KMS-11 (cell line): ENCODE measurements around the gene CRHR2.

Experiments
- H2AFZ ChIP-seq: fragments of 200-600 bp; sonication (generic); 2 replicates; pipeline ENCODE4 v1.6.1; 2016; ENCODE audit warnings: antibody characterized with exemption, mixed run types, low read depth
- H3K27ac ChIP-seq: fragments of 200-600 bp; sonication (generic); 2 replicates; pipeline ENCODE4 v1.6.1; 2016; ENCODE audit warnings: mild to moderate bottlenecking, mixed run types
- H3K27me3 ChIP-seq: fragments of 200-600 bp; sonication (generic); 2 replicates; pipeline ENCODE4 v1.6.1; 2017; ENCODE audit warnings: mild to moderate bottlenecking, low read depth, mixed run types, moderate library complexity; ENCODE audit not compliant: insufficient read depth
- H3K36me3 ChIP-seq: fragments of 200-600 bp; sonication (generic); 2 replicates; pipeline ENCODE4 v1.6.1; 2017; ENCODE audit warnings: mild to moderate bottlenecking, mixed run types; ENCODE audit not compliant: insufficient read depth
- H3K4me1 ChIP-seq: fragments of 200-600 bp; sonication (generic); 2 replicates; pipeline ENCODE4 v1.6.1; 2016; ENCODE audit warnings: mild to moderate bottlenecking, low read depth, mixed run types; ENCODE audit not compliant: poor library complexity, severe bottlenecking
- H3K4me2 ChIP-seq: fragments of 200-600 bp; sonication (generic); 2 replicates; pipeline ENCODE4 v1.7.0; 2016; ENCODE audit warnings: mild to moderate bottlenecking, mixed run types
- H3K4me3 ChIP-seq: fragments of 200-600 bp; sonication (generic); IDR thresholded peaks from 2 replicates; pipeline ENCODE4 v1.6.1; 2017; ENCODE audit warnings: low read depth, low read length, mixed read lengths; ENCODE audit not compliant: insufficient read depth
- H3K79me2 ChIP-seq: fragments of 200-600 bp; sonication (generic); 2 replicates; pipeline ENCODE4 v1.6.1; 2016; ENCODE audit warnings: low read depth, mixed run types; ENCODE audit not compliant: insufficient read depth
- H3K9ac ChIP-seq: fragments of 200-600 bp; sonication (generic); 2 replicates; pipeline ENCODE4 v1.6.1; 2016; ENCODE audit warnings: mild to moderate bottlenecking, mixed run types
- H4K20me1 ChIP-seq: fragments of 200-600 bp; sonication (generic); 2 replicates; pipeline ENCODE4 v1.6.1; 2016; ENCODE audit warnings: mild to moderate bottlenecking, mixed run types; ENCODE audit not compliant: insufficient read depth
- CTCF ChIP-seq: fragments of 200-600 bp; sonication (generic); conservative IDR thresholded peaks from 2 replicates; pipeline ENCODE4 v1.6.1; 2017; ENCODE audit warnings: low read depth, mild to moderate bottlenecking, antibody characterized with exemption, low read length, moderate library complexity, mixed read lengths

CRHR2 gene

DNA sequence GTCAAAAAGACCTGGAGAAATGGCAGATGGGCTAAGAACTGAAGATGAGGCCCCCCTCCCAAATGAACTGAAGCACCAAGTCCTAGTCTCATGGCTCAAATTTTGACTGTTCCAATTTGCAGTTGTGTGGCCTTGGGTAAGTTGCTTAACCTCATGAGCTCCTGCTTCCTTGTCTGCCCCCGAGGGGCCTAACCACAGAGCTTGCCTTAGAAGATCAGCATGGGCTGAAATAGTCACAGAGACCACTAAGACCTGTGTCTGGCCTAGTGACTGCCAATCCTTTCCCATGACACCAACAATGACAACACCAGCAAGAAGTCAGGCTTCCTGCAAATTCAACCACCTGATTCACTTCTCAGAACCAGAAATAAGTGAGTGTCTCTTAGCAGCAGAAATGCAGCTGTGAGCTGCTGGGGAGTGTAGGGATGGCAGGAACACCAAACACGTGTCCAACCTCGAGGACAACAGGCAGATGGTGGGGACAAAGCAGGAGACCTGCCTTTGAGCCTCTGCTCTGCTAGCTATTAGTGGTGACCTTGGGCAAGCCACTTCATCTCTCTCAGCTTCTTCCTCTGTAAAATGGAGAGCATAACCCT lies 23.7 kb downstream of the CRHR2 start:
- H3K79me2 ChIP-seq, result no peaks in the 10 kb centered on the region
- H4K20me1 ChIP-seq, result no peaks in the 10 kb centered on the region
- H3K36me3 ChIP-seq, result no peaks in the 10 kb centered on the region
- H3K4me3 ChIP-seq, result no peak overlapping the region
- no peak overlapping the region for H3K9ac ChIP-seq
- no peaks in the 10 kb centered on the region; the same call in 1 of the 2 replicates for H3K27me3 ChIP-seq
- no peaks in the 10 kb centered on the region for H3K4me1 ChIP-seq
- no peak overlapping the region for H3K4me2 ChIP-seq
- H3K27ac ChIP-seq, result no peak overlapping the region
- no peak for TF ChIP-seq CTCF
- H2AFZ ChIP-seq, result no peak overlapping the region

GRCh38 chr7:30657131-30657530 lies 25.1 kb downstream of the CRHR2 start:
- Histone ChIP-seq H2AFZ (no peak overlapping the region), H3K4me1 (no peaks in the 10 kb centered on the region), H3K9ac (no peak overlapping the region), H3K4me2 (no peak overlapping the region), H3K27ac (no peak overlapping the region), H4K20me1 (no peaks in the 10 kb centered on the region), H3K27me3 (no peaks in the 10 kb centered on the region; the same call in 1 of the 2 replicates), H3K4me3 (no peak overlapping the region), H3K36me3 (no peaks in the 10 kb centered on the region), H3K79me2 (no peaks in the 10 kb centered on the region)
- TF ChIP-seq CTCF, result no peak

GRCh38 chr7:30656006-30656957 lies 26.0 kb downstream of the CRHR2 start:
- Histone ChIP-seq H3K9ac (no peak overlapping the region), H3K79me2 (no peaks in the 10 kb centered on the region), H3K27me3 (no peaks in the 10 kb centered on the region; the same call in 1 of the 2 replicates), H3K4me1 (no peaks in the 10 kb centered on the region), H4K20me1 (no peaks in the 10 kb centered on the region), H3K4me2 (no peak overlapping the region), H3K36me3 (no peaks in the 10 kb centered on the region), H3K4me3 (no peak overlapping the region), H3K27ac (no peak overlapping the region), H2AFZ (no peak overlapping the region)
- no peak for TF ChIP-seq CTCF

DNA sequence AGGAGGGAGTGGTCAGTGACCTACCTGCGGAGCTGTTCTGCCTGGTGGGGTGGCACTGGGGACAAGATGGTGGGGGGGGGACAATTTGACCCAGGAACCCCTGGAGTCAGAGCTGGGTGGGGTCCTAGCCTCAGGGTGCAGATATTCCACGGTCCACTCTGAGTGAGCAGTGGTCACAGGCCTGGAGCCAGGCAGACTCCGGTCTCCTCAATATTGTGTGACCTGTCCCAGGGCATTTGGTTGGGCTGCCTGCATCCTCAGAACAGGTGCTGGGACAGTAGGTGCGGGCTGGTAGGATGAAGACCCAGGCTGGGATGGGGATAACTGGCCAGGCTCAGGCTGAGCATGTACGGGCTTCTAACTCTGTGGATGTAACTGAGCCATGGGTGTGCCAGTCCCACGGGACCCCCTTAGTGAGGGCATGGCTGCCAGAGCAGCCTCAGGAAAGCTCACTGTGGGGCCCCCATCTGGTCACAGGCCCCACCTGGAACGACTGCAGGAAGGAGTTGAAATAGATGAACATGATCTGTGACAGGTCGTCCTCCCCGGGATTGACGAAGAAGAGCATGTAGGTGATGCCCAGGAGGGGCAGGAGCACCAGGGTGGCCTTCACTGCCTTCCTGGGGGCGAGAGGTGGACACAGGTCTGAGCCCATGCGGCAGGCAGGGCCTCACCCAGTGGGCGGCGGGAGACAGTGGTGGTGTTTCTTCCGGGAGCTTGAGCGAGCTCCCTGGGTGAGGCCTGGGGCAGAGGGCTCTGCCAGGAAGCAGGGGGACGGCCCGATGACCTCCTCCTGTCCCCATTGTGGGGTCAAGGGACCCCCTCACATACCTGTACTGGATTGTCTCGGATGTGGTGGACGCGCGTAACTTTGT lies 26.9 kb downstream of the CRHR2 start:
- Histone ChIP-seq H3K27ac (no peak overlapping the region), H4K20me1 (no peaks in the 10 kb centered on the region), H3K27me3 (no peaks in the 10 kb centered on the region), H3K79me2 (no peaks in the 10 kb centered on the region), H3K36me3 (no peaks in the 10 kb centered on the region), H3K9ac (no peak overlapping the region), H3K4me1 (no peaks in the 10 kb centered on the region), H2AFZ (no peak overlapping the region), H3K4me3 (no peak overlapping the region), H3K4me2 (no peak overlapping the region)
- TF ChIP-seq CTCF, result no peak
